Esophagus muscularis mucosa (tissue), 4 donors: ENCODE results near the gene PKP4. TPM values are rescaled to one million over a fixed set of nuclear protein-coding genes. Genes with fewer than 3 reads are reported as not detected.

Experiments used
- DNase-seq: peaks from one replicate; pipeline ENCODE4 v3.0.0-alpha.2; 2017; ENCODE audit errors: extremely low spot score
- H3K27ac ChIP-seq, 4 donors: fragments of 200-600 bp; sonication (generic); replicated peaks in 1 of 4; 1 replicate in 3 of 4; 2 replicates in 1 of 4; pipeline ENCODE4 v1.5.1; 2016 to 2019; ENCODE audit warnings: mild to moderate bottlenecking in 1 of 4
- H3K27me3 ChIP-seq, 4 donors: fragments of 200-600 bp; sonication (generic); one replicate each; pipeline versions ENCODE4 v1.5.1 to v1.6.0; 2016 to 2019
- H3K36me3 ChIP-seq, 4 donors: fragments of 200-600 bp; sonication (generic); one replicate each; pipeline ENCODE4 v1.5.1; 2016 to 2019
- H3K4me1 ChIP-seq, 4 donors: fragments of 200-600 bp; sonication (generic); one replicate each; pipeline ENCODE4 v1.5.1; 2016 to 2019
- H3K4me3 ChIP-seq, 4 donors: fragments of 200-600 bp; sonication (generic); 1 replicate in 2 of 4; 2 replicates in 2 of 4; pipeline ENCODE4 v1.5.1; 2016 to 2019; ENCODE audit warnings: mild to moderate bottlenecking in 4 of 4, moderate library complexity in 1 of 4
- H3K9me3 ChIP-seq, 4 donors: fragments of 200-600 bp; sonication (generic); 1 replicate in 3 of 4; 2 replicates in 1 of 4; pipeline ENCODE4 v1.5.1; 2016 to 2019
- EP300 ChIP-seq: sonication (generic); formaldehyde crosslinking; IDR thresholded peaks from one replicate; pipeline ENCODE4 v1.6.1; 2017; ENCODE audit warnings: antibody characterized with exemption
- POLR2A ChIP-seq: fragments of 450-650 bp; IDR thresholded peaks from one replicate; pipeline ENCODE4 v1.6.1; 2017; ENCODE audit warnings: antibody characterized with exemption, moderate library complexity, mild to moderate bottlenecking, low read depth
- POLR2AphosphoS5 ChIP-seq, 2 donors: sonication (generic); formaldehyde crosslinking; IDR thresholded peaks; one replicate each; pipeline ENCODE4 v1.6.1; 2017; ENCODE audit warnings: antibody characterized with exemption in 2 of 2
- WGBS: methylation state at CpG from one replicate; pipeline ENCODE4 v1.1.5; 2018; 5-methylcytosine and 5-hydroxymethylcytosine counted together
- intact Hi-C: fragments of 100-400 bp; cut with DNase I; formaldehyde crosslinking; loops from one replicate; pipeline ENCODE4 v1.15.1; 2023
- total RNA-seq, 4 donors: library from RNA; depleted of rRNA; stranded (reverse); fragments of >200 nt; gene quantifications; one replicate each; pipeline versions ENCODE4 v1.1.0 to v1.2.1, GENCODE V29; 2016
- TF ChIP-seq, protein P1 (sequence below), 3 experiments: fragments of 200-600 bp in 2 of 3; fragments of 450-650 bp in 1 of 3; sonication (generic) in 2 of 3; IDR thresholded peaks; one replicate each; pipeline ENCODE4 v1.5.1; 2017 to 2019; ENCODE audit warnings: antibody characterized with exemption in 3 of 3, mild to moderate bottlenecking in 2 of 3, moderate library complexity in 1 of 3

PKP4 gene
- total RNA-seq, 4 donors from 2014 or later, result 79.7 to 131 (median 93.0) TPM

DNA sequence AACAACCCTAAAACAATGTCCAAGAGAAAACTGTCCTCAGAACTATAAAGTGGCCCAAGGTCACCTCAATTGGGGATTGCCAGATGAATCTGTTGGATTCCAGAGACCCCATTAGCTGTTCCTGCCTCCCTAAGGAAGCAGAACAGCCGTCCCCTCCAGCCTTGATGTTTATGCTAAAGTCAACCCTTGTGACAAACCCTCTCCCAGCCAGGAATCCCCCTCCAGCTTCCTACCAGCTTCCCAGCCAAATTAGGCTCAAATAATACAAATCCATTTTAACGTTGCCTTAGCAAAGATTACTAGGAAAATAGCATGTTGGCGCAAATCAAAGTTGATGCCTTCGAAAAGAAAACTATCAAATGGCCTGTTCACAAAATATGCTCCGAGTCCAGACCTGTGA is 232.6 kb downstream of the PKP4 start:
- no peaks in the 10 kb centered on the region for H3K4me1 ChIP-seq
- intact Hi-C loops, result no loop called here
- H3K36me3 ChIP-seq, result no peaks in the 10 kb centered on the region
- DNase-seq, result peak; percentile 78
- H3K27me3 ChIP-seq, result no peaks in the 10 kb centered on the region
- no peak overlapping the region for H3K4me3 ChIP-seq
- no peaks in the 10 kb centered on the region for H3K9me3 ChIP-seq
- no peak for TF ChIP-seq POLR2A
- TF ChIP-seq, protein P1, sequence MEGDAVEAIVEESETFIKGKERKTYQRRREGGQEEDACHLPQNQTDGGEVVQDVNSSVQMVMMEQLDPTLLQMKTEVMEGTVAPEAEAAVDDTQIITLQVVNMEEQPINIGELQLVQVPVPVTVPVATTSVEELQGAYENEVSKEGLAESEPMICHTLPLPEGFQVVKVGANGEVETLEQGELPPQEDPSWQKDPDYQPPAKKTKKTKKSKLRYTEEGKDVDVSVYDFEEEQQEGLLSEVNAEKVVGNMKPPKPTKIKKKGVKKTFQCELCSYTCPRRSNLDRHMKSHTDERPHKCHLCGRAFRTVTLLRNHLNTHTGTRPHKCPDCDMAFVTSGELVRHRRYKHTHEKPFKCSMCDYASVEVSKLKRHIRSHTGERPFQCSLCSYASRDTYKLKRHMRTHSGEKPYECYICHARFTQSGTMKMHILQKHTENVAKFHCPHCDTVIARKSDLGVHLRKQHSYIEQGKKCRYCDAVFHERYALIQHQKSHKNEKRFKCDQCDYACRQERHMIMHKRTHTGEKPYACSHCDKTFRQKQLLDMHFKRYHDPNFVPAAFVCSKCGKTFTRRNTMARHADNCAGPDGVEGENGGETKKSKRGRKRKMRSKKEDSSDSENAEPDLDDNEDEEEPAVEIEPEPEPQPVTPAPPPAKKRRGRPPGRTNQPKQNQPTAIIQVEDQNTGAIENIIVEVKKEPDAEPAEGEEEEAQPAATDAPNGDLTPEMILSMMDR (IDR thresholded peaks at IDR 0.05), result no peak
- TF ChIP-seq EP300, result no peak
- TF ChIP-seq POLR2AphosphoS5 (IDR thresholded peaks at IDR 0.05), result no peak
- WGBS, result 73% methylated on average over 5 of the region's 5 CpGs
- H3K27ac ChIP-seq, result no peak overlapping the region

DNA sequence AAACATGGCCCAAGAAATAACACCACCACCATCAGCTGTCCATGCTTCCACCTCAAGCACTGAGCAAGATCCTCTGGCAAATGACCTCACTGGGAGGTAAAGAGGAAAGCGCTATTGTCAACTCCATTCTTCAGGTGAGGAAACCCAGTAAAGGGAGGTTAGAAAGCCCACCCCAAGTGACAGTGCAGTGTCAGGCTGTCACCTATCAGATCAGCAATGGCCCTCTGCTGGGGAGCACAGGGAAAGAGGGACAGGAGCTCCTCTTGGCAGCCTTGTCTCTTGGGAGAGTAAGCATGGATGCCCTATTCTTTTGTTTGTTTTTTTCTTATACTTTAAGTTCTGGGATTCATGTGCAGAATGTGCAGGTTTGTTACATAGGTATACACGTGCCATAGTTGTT is 234.1 kb downstream of the PKP4 start:
- DNase-seq, result peak; percentile 57
- H3K4me3 ChIP-seq, result no peak overlapping the region
- no peaks in the 10 kb centered on the region for H3K9me3 ChIP-seq
- WGBS, result 94% methylated on average over 2 of the region's 2 CpGs
- intact Hi-C loops, result no loop called here
- no peaks in the 10 kb centered on the region for H3K36me3 ChIP-seq
- no peaks in the 10 kb centered on the region for H3K4me1 ChIP-seq
- TF ChIP-seq POLR2A (no peak), POLR2AphosphoS5 (IDR thresholded peaks at IDR 0.05) (no peak), EP300 (no peak)
- TF ChIP-seq, protein P1 (IDR thresholded peaks at IDR 0.05), result no peak
- no peaks in the 10 kb centered on the region for H3K27me3 ChIP-seq
- no peak overlapping the region for H3K27ac ChIP-seq

DNA sequence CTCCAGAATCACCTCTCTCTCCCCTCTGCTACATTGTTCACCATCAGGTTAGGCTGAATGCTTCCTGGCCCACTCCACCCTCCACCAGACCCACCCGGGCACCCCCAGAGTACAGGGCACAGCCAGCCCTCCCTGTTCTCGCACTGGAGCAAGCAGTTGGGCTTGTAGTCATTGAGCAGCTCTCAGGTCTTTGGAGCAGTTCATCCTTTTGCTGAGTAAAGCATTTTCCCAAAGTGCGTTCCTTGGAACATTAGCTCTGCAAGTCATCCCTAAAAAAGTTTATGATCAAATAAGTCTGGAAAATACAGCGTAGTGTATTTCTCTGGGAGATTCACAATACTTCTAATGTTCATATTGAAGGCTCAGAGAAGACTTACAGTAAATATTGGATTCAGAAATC is 234.9 kb downstream of the PKP4 start:
- DNase-seq, result peak; percentile 81
- TF ChIP-seq, protein P1 (IDR thresholded peaks at IDR 0.05), result no peak
- TF ChIP-seq POLR2A, result no peak
- no peak for TF ChIP-seq POLR2AphosphoS5 (IDR thresholded peaks at IDR 0.05)
- TF ChIP-seq EP300, result no peak
- Histone ChIP-seq H3K27ac (no peak overlapping the region), H3K4me3 (no peak overlapping the region), H3K27me3 (no peaks in the 10 kb centered on the region), H3K4me1 (no peaks in the 10 kb centered on the region), H3K36me3 (no peaks in the 10 kb centered on the region), H3K9me3 (peaks cover 0 to 7% (median 3%) of the 10 kb centered on the region in 4 donors)
- WGBS, result 97% methylated on average over 4 of the region's 4 CpGs
- intact Hi-C loops, result no loop called here

DNA sequence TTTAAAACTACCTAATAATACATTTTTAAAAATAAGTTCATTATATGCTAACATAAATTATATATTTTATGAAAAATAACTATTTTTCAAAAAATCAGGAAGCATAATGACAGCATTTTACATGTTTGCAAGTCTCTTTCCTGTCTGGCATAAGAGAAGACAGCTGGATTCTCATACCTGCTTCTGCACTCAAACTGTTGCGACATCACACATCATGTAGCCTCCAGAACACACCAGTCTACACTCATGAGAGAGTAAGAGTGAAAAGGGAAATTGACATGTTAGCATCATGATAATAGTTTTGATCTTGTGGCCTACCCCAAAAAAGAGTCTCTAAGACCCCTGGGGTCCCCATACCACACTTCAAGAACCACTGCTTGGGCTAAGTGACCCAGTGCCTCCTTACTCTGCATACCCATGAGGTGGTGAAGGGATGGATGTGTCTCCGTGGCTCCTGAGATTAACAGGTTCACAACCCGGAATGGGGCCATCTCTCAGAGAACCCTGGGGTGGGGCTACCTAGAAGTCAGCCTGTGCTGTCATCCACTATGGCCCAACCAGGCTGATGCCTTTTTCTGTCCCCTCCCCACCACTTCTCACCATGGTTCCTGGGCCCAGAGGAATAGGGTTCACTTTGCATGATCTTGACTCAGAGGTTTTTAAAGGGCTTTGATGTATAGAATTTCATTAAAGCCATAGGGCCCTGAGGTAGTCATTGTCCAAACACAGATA is 235.8 kb downstream of the PKP4 start:
- intact Hi-C loops, result no loop called here
- no peak overlapping the region for H3K27ac ChIP-seq
- no peaks in the 10 kb centered on the region for H3K4me1 ChIP-seq
- H3K27me3 ChIP-seq, result no peaks in the 10 kb centered on the region
- peaks cover 0 to 12% (median 5%) of the 10 kb centered on the region in 4 donors for H3K9me3 ChIP-seq
- no peaks in the 10 kb centered on the region for H3K36me3 ChIP-seq
- DNase-seq, result peak; percentile 85
- TF ChIP-seq POLR2AphosphoS5 (IDR thresholded peaks at IDR 0.05), result no peak
- no peak overlapping the region for H3K4me3 ChIP-seq
- WGBS, result 86% methylated on average over 3 of the region's 3 CpGs

DNA sequence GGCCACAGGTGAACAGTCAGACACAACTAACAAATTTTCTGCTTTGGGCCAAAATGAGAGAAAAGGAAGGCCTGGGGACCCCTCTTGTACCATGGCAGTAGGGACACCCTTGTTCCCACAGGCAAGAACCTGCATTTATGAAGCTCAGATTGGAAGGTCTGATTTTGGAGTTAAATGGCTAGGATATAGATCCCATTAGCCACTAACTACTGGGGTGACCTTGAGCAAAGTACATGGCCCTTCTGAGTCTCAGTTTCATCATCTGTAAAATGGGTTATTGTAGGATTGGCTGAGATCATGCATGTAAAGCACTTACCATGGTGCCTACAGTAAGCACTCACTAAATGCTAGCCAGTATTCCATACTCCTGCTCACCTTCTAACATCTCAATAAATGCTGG is 236.7 kb downstream of the PKP4 start:
- no peak for TF ChIP-seq POLR2A
- TF ChIP-seq POLR2AphosphoS5 (IDR thresholded peaks at IDR 0.05), result no peak
- TF ChIP-seq, protein P1 (IDR thresholded peaks at IDR 0.05), result no peak
- TF ChIP-seq EP300, result no peak

More for the DNA sequence above, 236.7 kb downstream of the PKP4 start:
- Histone ChIP-seq H3K27ac (no peak overlapping the region), H3K4me1 (no peaks in the 10 kb centered on the region), H3K27me3 (no peaks in the 10 kb centered on the region), H3K4me3 (no peak overlapping the region), H3K36me3 (no peaks in the 10 kb centered on the region), H3K9me3 (peaks cover 0 to 12% (median 5%) of the 10 kb centered on the region in 4 donors)
- DNase-seq, result peak; percentile 64
- intact Hi-C loops, result no loop called here
